HCT116 (cell line): Measurements from ENCODE around the gene KRT222.

Experiments used
- CBX3 ChIP-seq: IDR thresholded peaks from 2 replicates; pipeline ENCODE4 v1.6.1; 2012; ENCODE audit warnings: low read depth
- CEBPB ChIP-seq: IDR thresholded peaks from 2 replicates; pipeline ENCODE4 v1.6.1; 2012; ENCODE audit warnings: low read depth
- CTCF ChIP-seq, 3 experiments: fragments of 200-600 bp in 1 of 3; sonication (generic) in 1 of 3; IDR thresholded peaks in 2 of 3; conservative IDR thresholded peaks in 1 of 3; 2 replicates each; pipeline ENCODE4 v1.5.1; 2012 to 2017; ENCODE audit warnings: low read depth in 2 of 3, low read length in 2 of 3, antibody characterized with exemption in 1 of 3, borderline replicate concordance in 1 of 3, control low read depth in 1 of 3, mild to moderate bottlenecking in 1 of 3, mixed read lengths in 1 of 3, mixed run types in 1 of 3, moderate library complexity in 1 of 3; ENCODE audit not compliant: insufficient read depth in 1 of 3
- EZH2 ChIP-seq: fragments of 200-600 bp; sonication (generic); IDR thresholded peaks from 2 replicates; pipeline ENCODE4 v1.6.1; 2017; ENCODE audit warnings: antibody characterized with exemption, mixed run types
- EZH2phosphoT487 ChIP-seq: fragments of 200-600 bp; IDR thresholded peaks from 2 replicates; pipeline ENCODE4 v1.6.1; 2018; ENCODE audit warnings: antibody characterized with exemption, borderline replicate concordance
- POLR2A ChIP-seq: IDR thresholded peaks from 2 replicates; pipeline ENCODE4 v1.7.0; 2011; ENCODE audit warnings: borderline replicate concordance; ENCODE audit not compliant: insufficient read depth, insufficient read length; ENCODE audit errors: extremely low read depth
- POLR2AphosphoS5 ChIP-seq: IDR thresholded peaks from 2 replicates; pipeline ENCODE4 v1.6.1; 2011; ENCODE audit warnings: mild to moderate bottlenecking, low read depth, low read length, moderate library complexity
- RAD21 ChIP-seq: IDR thresholded peaks from 2 replicates; pipeline ENCODE4 v1.6.1; 2012; ENCODE audit warnings: low read depth, mild to moderate bottlenecking
- SIN3A ChIP-seq: IDR thresholded peaks from 2 replicates; pipeline ENCODE4 v1.6.1; 2012; ENCODE audit warnings: low read depth
- SP1 ChIP-seq: IDR thresholded peaks from 2 replicates; pipeline ENCODE4 v1.6.1; 2012; ENCODE audit warnings: low read depth
- TCF7L2 ChIP-seq: IDR thresholded peaks from 2 replicates; pipeline ENCODE4 v1.7.0; 2011; ENCODE audit warnings: borderline replicate concordance, inconsistent platforms; ENCODE audit not compliant: insufficient read depth, insufficient read length; ENCODE audit errors: extremely low read depth
- TF ChIP-seq, protein P1 (sequence below): IDR thresholded peaks from 2 replicates; pipeline ENCODE4 v1.6.1; 2012
- TF ChIP-seq, protein P2 (sequence below): IDR thresholded peaks from 2 replicates; pipeline ENCODE4 v1.6.1; 2012; ENCODE audit warnings: low read depth

DNA sequence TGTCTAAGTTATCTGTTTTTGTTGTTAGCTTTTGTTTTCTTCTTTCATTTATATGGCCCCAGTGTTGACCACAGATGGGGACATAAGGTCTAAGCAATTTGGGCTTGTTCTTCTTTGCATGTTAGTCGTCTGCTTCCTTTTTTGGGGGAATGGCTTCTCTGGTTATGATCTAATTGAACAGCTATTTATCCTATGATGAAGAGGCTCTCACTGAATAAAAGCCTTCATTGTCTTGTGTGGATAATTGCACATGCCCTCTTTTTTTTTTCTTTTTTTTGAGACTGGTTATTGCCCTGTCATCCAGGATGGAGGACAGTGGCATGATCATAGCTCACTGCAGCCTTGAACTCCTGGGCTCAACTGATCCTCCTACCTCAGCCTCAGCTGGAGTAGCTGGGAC lies 31.1 kb downstream of the KRT222 start:
- TF ChIP-seq, protein P1, sequence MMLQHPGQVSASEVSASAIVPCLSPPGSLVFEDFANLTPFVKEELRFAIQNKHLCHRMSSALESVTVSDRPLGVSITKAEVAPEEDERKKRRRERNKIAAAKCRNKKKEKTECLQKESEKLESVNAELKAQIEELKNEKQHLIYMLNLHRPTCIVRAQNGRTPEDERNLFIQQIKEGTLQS: no peak
- TF ChIP-seq CTCF (IDR thresholded peaks at IDR 0.05 in 2 of 3, conservative IDR thresholded peaks at IDR 0.05 in 1 of 3; ENCODE audit: borderline replicate concordance in 1 of 3, insufficient read depth in 1 of 3, low read depth in 2 of 3, low read length in 2 of 3): no peak
- no peak for TF ChIP-seq POLR2AphosphoS5
- no peak for TF ChIP-seq CEBPB
- TF ChIP-seq EZH2: no peak
- no peak for TF ChIP-seq POLR2A
- TF ChIP-seq SIN3A: no peak
- TF ChIP-seq EZH2phosphoT487: no peak
- TF ChIP-seq RAD21: no peak
- TF ChIP-seq SP1: no peak
- TF ChIP-seq CBX3: no peak
- TF ChIP-seq, protein P2, sequence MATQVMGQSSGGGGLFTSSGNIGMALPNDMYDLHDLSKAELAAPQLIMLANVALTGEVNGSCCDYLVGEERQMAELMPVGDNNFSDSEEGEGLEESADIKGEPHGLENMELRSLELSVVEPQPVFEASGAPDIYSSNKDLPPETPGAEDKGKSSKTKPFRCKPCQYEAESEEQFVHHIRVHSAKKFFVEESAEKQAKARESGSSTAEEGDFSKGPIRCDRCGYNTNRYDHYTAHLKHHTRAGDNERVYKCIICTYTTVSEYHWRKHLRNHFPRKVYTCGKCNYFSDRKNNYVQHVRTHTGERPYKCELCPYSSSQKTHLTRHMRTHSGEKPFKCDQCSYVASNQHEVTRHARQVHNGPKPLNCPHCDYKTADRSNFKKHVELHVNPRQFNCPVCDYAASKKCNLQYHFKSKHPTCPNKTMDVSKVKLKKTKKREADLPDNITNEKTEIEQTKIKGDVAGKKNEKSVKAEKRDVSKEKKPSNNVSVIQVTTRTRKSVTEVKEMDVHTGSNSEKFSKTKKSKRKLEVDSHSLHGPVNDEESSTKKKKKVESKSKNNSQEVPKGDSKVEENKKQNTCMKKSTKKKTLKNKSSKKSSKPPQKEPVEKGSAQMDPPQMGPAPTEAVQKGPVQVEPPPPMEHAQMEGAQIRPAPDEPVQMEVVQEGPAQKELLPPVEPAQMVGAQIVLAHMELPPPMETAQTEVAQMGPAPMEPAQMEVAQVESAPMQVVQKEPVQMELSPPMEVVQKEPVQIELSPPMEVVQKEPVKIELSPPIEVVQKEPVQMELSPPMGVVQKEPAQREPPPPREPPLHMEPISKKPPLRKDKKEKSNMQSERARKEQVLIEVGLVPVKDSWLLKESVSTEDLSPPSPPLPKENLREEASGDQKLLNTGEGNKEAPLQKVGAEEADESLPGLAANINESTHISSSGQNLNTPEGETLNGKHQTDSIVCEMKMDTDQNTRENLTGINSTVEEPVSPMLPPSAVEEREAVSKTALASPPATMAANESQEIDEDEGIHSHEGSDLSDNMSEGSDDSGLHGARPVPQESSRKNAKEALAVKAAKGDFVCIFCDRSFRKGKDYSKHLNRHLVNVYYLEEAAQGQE: no peak
- TF ChIP-seq TCF7L2: no peak
